ENCODE results near the gene RBM33. TPM values are rescaled to one million over a fixed set of nuclear protein-coding genes. Genes with fewer than 3 reads are reported as not detected.

Gene RBM33
- total and polyA plus RNA-seq, 2 of the 4 experiments (the other 2 are of a cell fraction): 7.3 to 10.8 TPM

DNA sequence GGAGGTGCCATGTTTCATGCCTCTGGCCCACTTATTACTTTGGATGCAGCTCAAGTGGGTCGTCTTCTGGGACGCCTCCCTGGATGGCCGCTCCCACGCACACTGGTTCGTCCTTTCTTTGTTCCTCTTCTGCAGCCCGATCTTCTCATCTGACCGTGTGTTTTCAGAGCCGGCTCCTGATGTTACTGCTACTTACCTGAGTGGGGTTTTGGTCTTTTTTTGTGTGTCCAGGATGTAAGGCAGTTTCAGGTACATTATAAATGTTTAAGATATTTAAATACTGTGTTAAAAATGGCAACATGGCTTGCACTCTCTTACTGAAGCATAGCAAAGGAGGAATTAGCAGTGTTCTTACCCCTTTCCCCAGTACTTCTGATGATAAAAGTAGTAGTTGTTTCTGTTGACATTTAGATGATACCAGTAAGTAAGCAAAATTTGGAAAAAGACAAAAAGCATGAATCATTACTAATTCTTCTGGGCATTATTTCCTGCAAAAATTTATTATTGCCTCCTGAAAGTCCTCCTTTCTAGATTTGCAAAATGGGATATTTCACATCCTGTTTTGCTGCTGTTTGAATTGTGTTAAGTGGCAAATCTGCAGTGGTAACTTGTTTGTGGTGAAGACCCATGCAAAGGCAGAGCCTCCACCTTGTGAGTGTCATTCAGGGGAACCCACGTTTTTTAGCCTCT, 108.4 kb downstream of the RBM33 start:
- Histone ChIP-seq H3K4me1 (ENCODE audit: control insufficient read depth, insufficient read depth, low read length) (0 out of 2 replicates have a peak, but pooled peaks cover 2% of the 10 kb centered on the region), H3K27ac (ENCODE audit: insufficient read depth, low read length) (no peak overlapping the region), H3K18ac (ENCODE audit: low read depth, low read length) (no peak overlapping the region), H3K36me3 (ENCODE audit: control insufficient read depth, insufficient read depth, low read length) (peaks cover 4% of the 10 kb centered on the region; the same call in 1 of the 2 replicates), H2BK5ac (ENCODE audit: low read depth, low read length, poor library complexity, severe bottlenecking) (no peak overlapping the region), H2BK15ac (ENCODE audit: low read depth, low read length) (no peak overlapping the region), H3K23ac (ENCODE audit: low read depth, low read length) (no peak overlapping the region), H4K8ac (ENCODE audit: low read depth in 2 of 2, low read length in 2 of 2) (no peak overlapping the region), H3K56ac (ENCODE audit: extremely low read depth, insufficient read depth, low read length) (no peak overlapping the region), H2AK9ac (replicated peaks; ENCODE audit: low read depth, low read length, poor library complexity) (no peak overlapping the region), H4K5ac (ENCODE audit: low read depth, low read length) (no peak overlapping the region), H3K9me3 (ENCODE audit: control insufficient read depth, insufficient read depth, low read length) (no peaks in the 10 kb centered on the region), H3K4me2 (ENCODE audit: low read depth, low read length) (no peak overlapping the region), H3K14ac (replicated peaks; ENCODE audit: low read depth, low read length) (no peak overlapping the region), H3K4ac (ENCODE audit: low read depth, low read length) (no peak overlapping the region), H3K27me3 (ENCODE audit: control insufficient read depth, insufficient read depth, low read length) (no peaks in the 10 kb centered on the region), H2BK120ac (ENCODE audit: low read depth, low read length) (no peak overlapping the region), H3K4me3 (ENCODE audit: insufficient read depth, low read depth, low read length) (no peak overlapping the region), H3K9me1 (ENCODE audit: insufficient read depth, low read length) (peaks cover 16% of the 10 kb centered on the region; the same call in 1 of the 2 replicates), H4K91ac (ENCODE audit: insufficient read depth, low read depth, low read length) (no peak overlapping the region), H3K79me1 (ENCODE audit: low read depth in 1 of 2, low read length in 2 of 2) (peaks cover 24 to 63% of the 10 kb centered on the region in 2 experiments), H2AFZ (replicated peaks; ENCODE audit: low read length, poor library complexity) (no peak overlapping the region), H2BK20ac (ENCODE audit: low read depth, low read length) (no peak overlapping the region), H4K20me1 (ENCODE audit: insufficient read depth, low read length) (peaks cover 49% of the 10 kb centered on the region), H3K9ac (ENCODE audit: low read depth, low read length) (no peak overlapping the region), H2AK5ac (ENCODE audit: low read depth, low read length) (no peak overlapping the region)
- BruUV-seq (replicated peaks): no TSS peak
- POLR2A ChIA-PET (ENCODE audit: unreplicated experiment): no interaction called here
- DNase-seq: no peak
- intact Hi-C loops (cut with micrococcal nuclease): no loop called here
- in situ Hi-C loops (cut with MboI; ENCODE audit: low sequenced_read_pairs): loop anchor here (10.0 to 25.0 kb wide), 2 partner anchors 148 to 366 kb away; no protein-coding TSS in a partner anchor
- 92% methylated on average over 4 of the region's 9 CpGs; no CpG with 5 or more reads in 1 of the 2 experiments for WGBS, 2 experiments (ENCODE audit: extremely low coverage in 2 of 2, insufficient read length in 1 of 2)
- no peak for ATAC-seq (ENCODE audit: low read depth)
- CTCF ChIA-PET: no interaction called here
- dilution Hi-C loops (cut with HindIII; ENCODE audit: low sequenced_read_pairs, unreplicated experiment): no loop called here
- TF ChIP-seq RCOR1 (IDR thresholded peaks at IDR 0.05; ENCODE audit: insufficient replicate concordance, low read length): no peak
- TF ChIP-seq CEBPB (IDR thresholded peaks at IDR 0.05; ENCODE audit: low read depth, low read length): no peak
- no peak for TF ChIP-seq SMC3 (IDR thresholded peaks at IDR 0.05; ENCODE audit: low read depth, low read length)
- TF ChIP-seq RFX5 (IDR thresholded peaks at IDR 0.05; ENCODE audit: low read depth, low read length): no peak
- TF ChIP-seq, protein P1, sequence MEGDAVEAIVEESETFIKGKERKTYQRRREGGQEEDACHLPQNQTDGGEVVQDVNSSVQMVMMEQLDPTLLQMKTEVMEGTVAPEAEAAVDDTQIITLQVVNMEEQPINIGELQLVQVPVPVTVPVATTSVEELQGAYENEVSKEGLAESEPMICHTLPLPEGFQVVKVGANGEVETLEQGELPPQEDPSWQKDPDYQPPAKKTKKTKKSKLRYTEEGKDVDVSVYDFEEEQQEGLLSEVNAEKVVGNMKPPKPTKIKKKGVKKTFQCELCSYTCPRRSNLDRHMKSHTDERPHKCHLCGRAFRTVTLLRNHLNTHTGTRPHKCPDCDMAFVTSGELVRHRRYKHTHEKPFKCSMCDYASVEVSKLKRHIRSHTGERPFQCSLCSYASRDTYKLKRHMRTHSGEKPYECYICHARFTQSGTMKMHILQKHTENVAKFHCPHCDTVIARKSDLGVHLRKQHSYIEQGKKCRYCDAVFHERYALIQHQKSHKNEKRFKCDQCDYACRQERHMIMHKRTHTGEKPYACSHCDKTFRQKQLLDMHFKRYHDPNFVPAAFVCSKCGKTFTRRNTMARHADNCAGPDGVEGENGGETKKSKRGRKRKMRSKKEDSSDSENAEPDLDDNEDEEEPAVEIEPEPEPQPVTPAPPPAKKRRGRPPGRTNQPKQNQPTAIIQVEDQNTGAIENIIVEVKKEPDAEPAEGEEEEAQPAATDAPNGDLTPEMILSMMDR (conservative IDR thresholded peaks at IDR 0.05; ENCODE audit: low read depth, low read length): no peak
- TF ChIP-seq MAZ (IDR thresholded peaks at IDR 0.05; ENCODE audit: borderline replicate concordance, low read depth, low read length): no peak
- no peak for TF ChIP-seq MAFK (IDR thresholded peaks at IDR 0.05; ENCODE audit: low read depth, low read length)
- no peak for TF ChIP-seq FOS (IDR thresholded peaks at IDR 0.05; ENCODE audit: low read depth, low read length)
- no peak for TF ChIP-seq MXI1 (IDR thresholded peaks at IDR 0.05; ENCODE audit: borderline replicate concordance, low read depth, low read length)
